ENCODE results near the gene C6orf15. TPM values are rescaled to one million over a fixed set of nuclear protein-coding genes. Genes with fewer than 3 reads are reported as not detected.

The C6orf15 gene
- polyA plus RNA-seq, 1 donor from 2014 or later, result not detected

DNA sequence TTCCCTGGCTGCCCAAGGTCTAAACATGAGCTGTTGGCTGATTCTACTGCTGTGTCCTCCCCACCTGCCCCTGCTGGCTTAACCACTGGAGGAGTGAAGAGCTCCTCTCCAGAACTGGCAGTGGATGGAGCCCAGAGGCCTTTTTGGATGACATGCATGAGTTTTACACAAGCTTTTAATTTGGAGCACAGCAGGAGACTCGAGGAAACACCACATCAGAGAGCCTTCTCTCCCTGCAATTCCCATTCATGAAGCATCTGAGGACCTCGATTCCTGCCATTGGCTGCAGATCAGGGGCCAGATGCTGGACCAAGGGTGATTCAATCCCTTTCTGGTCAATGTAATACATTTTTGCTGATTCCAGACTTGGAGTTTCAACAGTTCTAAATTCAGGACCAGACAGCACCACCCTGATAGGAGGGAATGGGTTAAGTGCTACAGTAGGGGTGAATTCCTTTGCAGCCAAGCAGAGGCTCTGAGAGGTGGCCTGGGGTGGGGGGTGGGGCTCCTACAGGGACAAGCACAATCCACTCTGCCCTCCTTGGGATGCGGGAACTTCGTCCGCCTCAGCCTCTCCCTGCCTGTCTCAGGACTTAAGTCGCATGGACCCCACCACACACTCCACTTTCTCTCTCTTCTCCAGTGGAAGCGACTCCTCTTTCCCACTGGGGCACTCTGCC lies 1.6 kb upstream of the C6orf15 start:
- H2AFZ ChIP-seq (ENCODE audit: low read depth, low read length), result no peak overlapping the region
- H3K4me2 ChIP-seq (ENCODE audit: low read length), result no peak overlapping the region
- H3K9me2 ChIP-seq (ENCODE audit: insufficient read depth, low read length), result no peaks in the 10 kb centered on the region
- H3K27me3 ChIP-seq (ENCODE audit: insufficient read depth, low read depth, low read length), result no peaks in the 10 kb centered on the region
- H4K20me1 ChIP-seq (ENCODE audit: insufficient read depth), result no peaks in the 10 kb centered on the region
- H3K79me2 ChIP-seq (replicated peaks; ENCODE audit: insufficient read depth, low read length), result no peaks in the 10 kb centered on the region
- no peaks in the 10 kb centered on the region for H3F3A ChIP-seq (ENCODE audit: insufficient read depth, low read length, poor library complexity, severe bottlenecking)
- H3K27ac ChIP-seq (ENCODE audit: low read length), result no peak overlapping the region
- TF ChIP-seq POLR2AphosphoS5 (IDR thresholded peaks at IDR 0.05), result no peak
- TF ChIP-seq MXI1 (conservative IDR thresholded peaks at IDR 0.05; ENCODE audit: poor library complexity, severe bottlenecking), result no peak
- TF ChIP-seq EP300 (conservative IDR thresholded peaks at IDR 0.05; ENCODE audit: poor library complexity, severe bottlenecking), result no peak
- no peak for TF ChIP-seq SMC3 (conservative IDR thresholded peaks at IDR 0.05; ENCODE audit: poor library complexity)
- TF ChIP-seq RAD21 (conservative IDR thresholded peaks at IDR 0.05), result no peak
- TF ChIP-seq TAF1 (IDR thresholded peaks at IDR 0.05; ENCODE audit: low read depth), result no peak
- no peak for TF ChIP-seq EZH2 (IDR thresholded peaks at IDR 0.05; ENCODE audit: borderline replicate concordance, insufficient read depth, low read length, poor library complexity, severe bottlenecking)
- TF ChIP-seq, protein P1, sequence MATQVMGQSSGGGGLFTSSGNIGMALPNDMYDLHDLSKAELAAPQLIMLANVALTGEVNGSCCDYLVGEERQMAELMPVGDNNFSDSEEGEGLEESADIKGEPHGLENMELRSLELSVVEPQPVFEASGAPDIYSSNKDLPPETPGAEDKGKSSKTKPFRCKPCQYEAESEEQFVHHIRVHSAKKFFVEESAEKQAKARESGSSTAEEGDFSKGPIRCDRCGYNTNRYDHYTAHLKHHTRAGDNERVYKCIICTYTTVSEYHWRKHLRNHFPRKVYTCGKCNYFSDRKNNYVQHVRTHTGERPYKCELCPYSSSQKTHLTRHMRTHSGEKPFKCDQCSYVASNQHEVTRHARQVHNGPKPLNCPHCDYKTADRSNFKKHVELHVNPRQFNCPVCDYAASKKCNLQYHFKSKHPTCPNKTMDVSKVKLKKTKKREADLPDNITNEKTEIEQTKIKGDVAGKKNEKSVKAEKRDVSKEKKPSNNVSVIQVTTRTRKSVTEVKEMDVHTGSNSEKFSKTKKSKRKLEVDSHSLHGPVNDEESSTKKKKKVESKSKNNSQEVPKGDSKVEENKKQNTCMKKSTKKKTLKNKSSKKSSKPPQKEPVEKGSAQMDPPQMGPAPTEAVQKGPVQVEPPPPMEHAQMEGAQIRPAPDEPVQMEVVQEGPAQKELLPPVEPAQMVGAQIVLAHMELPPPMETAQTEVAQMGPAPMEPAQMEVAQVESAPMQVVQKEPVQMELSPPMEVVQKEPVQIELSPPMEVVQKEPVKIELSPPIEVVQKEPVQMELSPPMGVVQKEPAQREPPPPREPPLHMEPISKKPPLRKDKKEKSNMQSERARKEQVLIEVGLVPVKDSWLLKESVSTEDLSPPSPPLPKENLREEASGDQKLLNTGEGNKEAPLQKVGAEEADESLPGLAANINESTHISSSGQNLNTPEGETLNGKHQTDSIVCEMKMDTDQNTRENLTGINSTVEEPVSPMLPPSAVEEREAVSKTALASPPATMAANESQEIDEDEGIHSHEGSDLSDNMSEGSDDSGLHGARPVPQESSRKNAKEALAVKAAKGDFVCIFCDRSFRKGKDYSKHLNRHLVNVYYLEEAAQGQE (IDR thresholded peaks at IDR 0.05; ENCODE audit: borderline replicate concordance), result no peak
- TF ChIP-seq CTCF (IDR thresholded peaks at IDR 0.05; ENCODE audit: poor library complexity, severe bottlenecking), result no peak
- H3K9me3 ChIP-seq (ENCODE audit: low read length), result no peaks in the 10 kb centered on the region
- no peak overlapping the region for H3K9ac ChIP-seq (ENCODE audit: low read length)
- H3K4me3 ChIP-seq (ENCODE audit: low read length), result no peak overlapping the region
- no peaks in the 10 kb centered on the region for H3K36me3 ChIP-seq (ENCODE audit: insufficient read depth, low read length)

DNA sequence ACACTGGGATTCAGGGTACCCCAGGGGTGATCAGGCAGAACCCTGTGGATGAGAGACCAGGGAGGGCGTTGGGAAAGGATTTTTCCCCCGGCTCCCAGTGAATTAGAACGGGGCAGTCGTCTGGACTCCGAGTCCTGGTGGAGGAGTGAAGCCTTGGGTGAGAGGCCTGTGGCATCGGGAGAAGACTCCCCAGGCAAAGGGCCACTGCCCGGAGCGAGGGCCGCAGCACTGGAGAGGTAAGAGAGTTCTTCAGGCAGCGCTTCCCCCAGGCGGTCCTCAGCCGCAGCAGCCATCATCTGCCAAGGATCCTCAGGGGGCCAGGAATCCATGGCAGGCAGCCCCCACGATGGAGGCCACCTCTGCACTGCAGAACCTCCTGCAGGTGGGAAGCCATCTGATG lies 663 bp downstream of the C6orf15 start:
- TF ChIP-seq POLR2AphosphoS5 (IDR thresholded peaks at IDR 0.05), result no peak
- no peak for TF ChIP-seq CTCF (IDR thresholded peaks at IDR 0.05; ENCODE audit: poor library complexity, severe bottlenecking)
- TF ChIP-seq TAF1 (IDR thresholded peaks at IDR 0.05; ENCODE audit: low read depth), result no peak
- no peak for TF ChIP-seq SMC3 (conservative IDR thresholded peaks at IDR 0.05; ENCODE audit: poor library complexity)
- no peak for TF ChIP-seq MXI1 (conservative IDR thresholded peaks at IDR 0.05; ENCODE audit: poor library complexity, severe bottlenecking)
- no peak for TF ChIP-seq RAD21 (conservative IDR thresholded peaks at IDR 0.05)
- TF ChIP-seq, protein P1 (IDR thresholded peaks at IDR 0.05; ENCODE audit: borderline replicate concordance), result no peak
- TF ChIP-seq EZH2 (IDR thresholded peaks at IDR 0.05; ENCODE audit: borderline replicate concordance, insufficient read depth, low read length, poor library complexity, severe bottlenecking), result no peak
- TF ChIP-seq EP300 (conservative IDR thresholded peaks at IDR 0.05; ENCODE audit: poor library complexity, severe bottlenecking), result no peak
- H3K9ac ChIP-seq (ENCODE audit: low read length), result no peak overlapping the region
- no peak overlapping the region for H3K27ac ChIP-seq (ENCODE audit: low read length)
- no peaks in the 10 kb centered on the region for H3F3A ChIP-seq (ENCODE audit: insufficient read depth, low read length, poor library complexity, severe bottlenecking)
- no peak overlapping the region for H3K4me2 ChIP-seq (ENCODE audit: low read length)
- H4K20me1 ChIP-seq (ENCODE audit: insufficient read depth), result no peaks in the 10 kb centered on the region
- H3K9me3 ChIP-seq (ENCODE audit: low read length), result no peaks in the 10 kb centered on the region
- no peaks in the 10 kb centered on the region for H3K79me2 ChIP-seq (replicated peaks; ENCODE audit: insufficient read depth, low read length)
- H3K36me3 ChIP-seq (ENCODE audit: insufficient read depth, low read length), result no peaks in the 10 kb centered on the region
- H3K4me3 ChIP-seq (ENCODE audit: low read length), result no peak overlapping the region
- no peaks in the 10 kb centered on the region for H3K9me2 ChIP-seq (ENCODE audit: insufficient read depth, low read length)
- no peaks in the 10 kb centered on the region for H3K27me3 ChIP-seq (ENCODE audit: insufficient read depth, low read depth, low read length)
- no peak overlapping the region for H2AFZ ChIP-seq (ENCODE audit: low read depth, low read length)
